Right lobe of liver (tissue), 6 donors: ENCODE measurements around the gene NOS3. TPM values are rescaled to one million over a fixed set of nuclear protein-coding genes. Genes with fewer than 3 reads are reported as not detected.

Source experiments
- ATAC-seq, 4 donors: fragments of 200-7000 bp; cut with Tn5 transposase; one replicate each; pipeline ENCODE4 v1.9.1; 2020; ENCODE audit warnings: mild to moderate bottlenecking in 4 of 4, moderate library complexity in 4 of 4
- DNase-seq, 3 donors: peaks; one replicate each; pipeline ENCODE4 v3.0.0-alpha.2; 2020
- H3K27ac ChIP-seq, 3 donors: fragments of 200-600 bp; one replicate each; pipeline ENCODE4 v1.8.0; 2022
- H3K27me3 ChIP-seq, 2 donors: fragments of 200-600 bp; one replicate each; pipeline ENCODE4 v1.8.0; 2022
- H3K36me3 ChIP-seq, 4 donors: fragments of 200-600 bp; sonication (generic) in 1 of 4; one replicate each; pipeline versions ENCODE4 v1.5.1 to v1.8.0; 2017 to 2022; ENCODE audit warnings: control low read depth in 1 of 4
- H3K4me1 ChIP-seq, 4 donors: fragments of 200-600 bp; sonication (generic) in 1 of 4; one replicate each; pipeline versions ENCODE4 v1.5.1 to v1.8.0; 2017 to 2022; ENCODE audit warnings: control low read depth in 1 of 4
- H3K4me3 ChIP-seq, 3 donors: fragments of 200-600 bp; one replicate each; pipeline ENCODE4 v1.8.0; 2022
- H3K9me3 ChIP-seq, 4 donors: fragments of 200-600 bp; sonication (generic) in 1 of 4; one replicate each; pipeline versions ENCODE4 v1.5.1 to v1.8.0; 2017 to 2022; ENCODE audit warnings: control low read depth in 1 of 4
- POLR2A ChIP-seq: fragments of 450-650 bp; IDR thresholded peaks from one replicate; pipeline ENCODE4 v1.6.1; 2017; ENCODE audit warnings: antibody characterized with exemption, mild to moderate bottlenecking
- WGBS: methylation state at CpG from one replicate; pipeline ENCODE4 v1.1.6; 2018; ENCODE audit warnings: low coverage, low lambda C conversion rate; ENCODE audit not compliant: insufficient coverage; ENCODE audit errors: missing lambda C conversion rate; 5-methylcytosine and 5-hydroxymethylcytosine counted together
- intact Hi-C, 2 donors: fragments of 100-400 bp; cut with DNase I; formaldehyde crosslinking; loops; one replicate each; pipeline versions ENCODE4 v1.11.2 to v1.14.1; 2022
- total RNA-seq, 6 experiments: library from RNA; depleted of rRNA in 2 of 6; stranded (reverse); fragments of >200 nt in 2 of 6; fragmentation: NEBNext Ultra II Directional in 3 of 6; extraction: Animal tissue kit (Norgen Biotek cat#: 25700) in 3 of 6; gene quantifications; one replicate each; pipeline versions ENCODE4 v1.1.0 to v1.2.4, GENCODE V29; 2016 to 2023
- TF ChIP-seq, protein P1 (sequence below), 4 donors: fragments of 200-600 bp in 3 of 4; fragments of 450-650 bp in 1 of 4; IDR thresholded peaks; one replicate each; pipeline versions ENCODE4 v1.5.1 to v1.8.0; 2016 to 2022; ENCODE audit warnings: antibody characterized with exemption in 4 of 4, mild to moderate bottlenecking in 2 of 4
- donor health status: DM: no; HTN: yes; CAD: no.
- donor health status: DM: no; HTN: no; CAD: no.
- donor health status: DM: no; HTN: no; CAD: no.
- donor health status: DM: no; HTN: yes; CAD: no.
- donor health status: DM: no; HTN: yes; CAD: no.

NOS3 gene
- total RNA-seq, 6 experiments from 2014 or later, result 2.4 to 9.2 (median 5.0) TPM

DNA sequence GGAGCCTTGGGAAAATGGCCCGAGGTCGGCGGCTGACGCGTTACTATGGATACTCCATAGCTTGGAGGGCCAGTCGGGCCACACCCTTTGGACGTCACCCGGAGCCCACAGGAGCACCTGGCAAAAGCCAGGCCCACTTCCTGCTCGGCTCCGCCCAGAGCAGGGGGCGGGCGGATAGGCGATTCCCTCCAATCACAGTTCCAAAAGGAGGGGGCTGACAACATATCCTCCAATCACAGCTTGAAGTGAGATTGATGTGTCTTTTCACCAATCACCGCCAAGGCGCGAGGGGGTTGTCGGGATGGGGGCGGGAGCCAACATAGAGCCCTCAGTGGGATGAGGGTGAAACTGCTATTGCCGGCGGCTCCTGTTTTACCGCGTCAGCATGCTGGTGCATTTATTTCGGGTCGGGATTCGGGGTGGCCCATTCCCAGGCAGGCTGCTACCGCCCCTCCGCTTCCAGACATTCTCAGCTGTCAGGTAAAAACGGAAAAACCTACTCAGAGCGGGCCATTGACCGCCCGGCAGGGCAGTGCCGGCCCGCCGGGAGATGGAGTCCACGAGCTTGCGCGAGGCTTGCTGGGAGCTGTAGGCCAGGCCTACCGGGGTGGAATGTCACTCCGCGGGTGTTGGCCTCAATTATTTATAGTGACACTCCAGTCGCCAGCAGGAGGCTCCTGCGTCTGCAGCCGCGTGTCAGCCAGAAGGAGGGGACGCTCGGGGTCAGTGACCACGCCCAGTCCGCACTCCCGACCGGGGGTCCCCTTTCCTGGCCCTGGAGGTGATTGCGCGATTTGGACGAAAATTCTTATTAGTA is 37.5 kb downstream of the NOS3 start, which contains the start of gene ABCB8:
ABCB8 (plus strand) TSS at position 320 of the 817 bp plus-strand sequence; CDS start at position 386, 66 bp downstream.
- Histone ChIP-seq H3K27ac (peak within 1 kb of the TSS in 2 of 3 donors; percentile 46 to 73), H3K9me3 (no peaks in the 10 kb centered on the region), H3K4me1 (no peaks in the 10 kb centered on the region), H3K4me3 (peak within 1 kb of the TSS; percentile 81 to 94 (median 85)), H3K36me3 (no peaks in the 10 kb centered on the region), H3K27me3 (no peaks in the 10 kb centered on the region)
- peak; percentile 94 to 97 (median 96) for ATAC-seq
- TF ChIP-seq POLR2A, result peak; percentile 62
- TF ChIP-seq, protein P1, sequence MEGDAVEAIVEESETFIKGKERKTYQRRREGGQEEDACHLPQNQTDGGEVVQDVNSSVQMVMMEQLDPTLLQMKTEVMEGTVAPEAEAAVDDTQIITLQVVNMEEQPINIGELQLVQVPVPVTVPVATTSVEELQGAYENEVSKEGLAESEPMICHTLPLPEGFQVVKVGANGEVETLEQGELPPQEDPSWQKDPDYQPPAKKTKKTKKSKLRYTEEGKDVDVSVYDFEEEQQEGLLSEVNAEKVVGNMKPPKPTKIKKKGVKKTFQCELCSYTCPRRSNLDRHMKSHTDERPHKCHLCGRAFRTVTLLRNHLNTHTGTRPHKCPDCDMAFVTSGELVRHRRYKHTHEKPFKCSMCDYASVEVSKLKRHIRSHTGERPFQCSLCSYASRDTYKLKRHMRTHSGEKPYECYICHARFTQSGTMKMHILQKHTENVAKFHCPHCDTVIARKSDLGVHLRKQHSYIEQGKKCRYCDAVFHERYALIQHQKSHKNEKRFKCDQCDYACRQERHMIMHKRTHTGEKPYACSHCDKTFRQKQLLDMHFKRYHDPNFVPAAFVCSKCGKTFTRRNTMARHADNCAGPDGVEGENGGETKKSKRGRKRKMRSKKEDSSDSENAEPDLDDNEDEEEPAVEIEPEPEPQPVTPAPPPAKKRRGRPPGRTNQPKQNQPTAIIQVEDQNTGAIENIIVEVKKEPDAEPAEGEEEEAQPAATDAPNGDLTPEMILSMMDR (IDR thresholded peaks at IDR 0.05), result peak; percentile 56 to 66 (median 62)
- intact Hi-C loops, result no loop called here
- DNase-seq, result peak; percentile 96 to 98 (median 98)
- under 1% methylated on average over 30 of the region's 53 CpGs for WGBS

DNA sequence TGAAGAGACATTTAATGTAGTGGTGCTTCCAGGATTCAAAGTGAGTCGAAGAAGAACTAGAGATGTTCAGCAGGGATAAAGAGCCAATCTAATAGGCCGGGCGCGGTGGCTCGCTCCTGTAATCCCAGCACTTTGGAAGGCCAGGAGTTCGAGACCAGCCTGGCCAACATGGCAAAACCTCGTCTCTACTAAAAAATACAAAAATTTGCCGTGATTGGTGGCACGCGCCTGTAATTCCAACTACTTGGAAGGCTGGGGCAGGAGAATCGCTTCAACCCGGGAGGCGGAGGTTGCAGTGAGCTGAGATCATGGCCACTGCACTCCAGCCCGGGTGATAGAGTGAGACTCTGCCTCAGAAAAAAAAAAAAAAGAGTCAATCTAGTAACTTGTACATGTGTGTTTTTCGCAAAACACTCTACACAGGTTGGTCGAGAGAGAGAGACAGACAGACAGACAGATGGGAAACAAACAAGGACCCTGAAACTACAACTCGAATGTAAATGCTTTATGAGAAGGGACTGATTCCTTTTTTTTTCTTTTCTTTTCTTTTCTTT is 38.2 kb downstream of the NOS3 start:
- WGBS, result 60% methylated on average over 16 of the region's 17 CpGs
- no peaks in the 10 kb centered on the region for H3K9me3 ChIP-seq
- TF ChIP-seq, protein P1 (IDR thresholded peaks at IDR 0.05), result no peak
- TF ChIP-seq POLR2A, result no peak
- intact Hi-C loops, result no loop called here
- no peaks in the 10 kb centered on the region for H3K27me3 ChIP-seq
- H3K4me1 ChIP-seq, result no peaks in the 10 kb centered on the region
- DNase-seq (no peak), ATAC-seq (no peak)
- no peaks in the 10 kb centered on the region for H3K36me3 ChIP-seq
- peak overlapping the region; percentile 81 to 94 (median 85) for H3K4me3 ChIP-seq
- peak overlapping the region in 2 of 3 donors; percentile 46 to 73 for H3K27ac ChIP-seq

DNA sequence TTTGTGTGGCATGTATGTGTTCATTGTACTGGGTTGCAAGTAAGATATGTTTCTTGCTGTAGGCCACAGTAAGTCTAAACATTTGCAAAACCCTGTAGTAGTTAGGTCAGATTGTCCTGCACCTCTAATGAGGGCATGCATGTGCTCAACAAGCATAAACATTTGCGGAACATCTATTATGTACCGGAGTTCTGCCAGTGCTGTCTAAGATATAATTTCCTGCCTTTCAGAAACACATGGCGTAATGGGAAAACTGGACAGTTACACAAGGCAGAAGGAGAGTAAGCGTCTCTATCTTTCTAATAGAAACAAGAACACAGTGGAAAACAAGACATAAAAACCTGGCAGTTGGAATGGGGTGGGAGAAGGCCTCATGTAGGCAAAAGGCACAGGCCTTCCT is 40.2 kb downstream of the NOS3 start:
- no peak for TF ChIP-seq POLR2A
- TF ChIP-seq, protein P1 (IDR thresholded peaks at IDR 0.05), result no peak
- no peaks in the 10 kb centered on the region for H3K9me3 ChIP-seq
- H3K36me3 ChIP-seq, result peaks cover 0 to 7% (median 3%) of the 10 kb centered on the region in 4 donors
- H3K27me3 ChIP-seq, result no peaks in the 10 kb centered on the region
- 94% methylated on average over 4 of the region's 4 CpGs for whole genome bisulfite sequencing
- H3K4me3 ChIP-seq, result no peak overlapping the region
- intact Hi-C loops, result loop anchor here in 1 of 2 donors (5.0 kb wide), 1 partner anchor 81 kb away; no protein-coding TSS in a partner anchor
- no peak overlapping the region for H3K27ac ChIP-seq
- ATAC-seq (no peak), DNase-seq (no peak)
- H3K4me1 ChIP-seq, result no peaks in the 10 kb centered on the region

DNA sequence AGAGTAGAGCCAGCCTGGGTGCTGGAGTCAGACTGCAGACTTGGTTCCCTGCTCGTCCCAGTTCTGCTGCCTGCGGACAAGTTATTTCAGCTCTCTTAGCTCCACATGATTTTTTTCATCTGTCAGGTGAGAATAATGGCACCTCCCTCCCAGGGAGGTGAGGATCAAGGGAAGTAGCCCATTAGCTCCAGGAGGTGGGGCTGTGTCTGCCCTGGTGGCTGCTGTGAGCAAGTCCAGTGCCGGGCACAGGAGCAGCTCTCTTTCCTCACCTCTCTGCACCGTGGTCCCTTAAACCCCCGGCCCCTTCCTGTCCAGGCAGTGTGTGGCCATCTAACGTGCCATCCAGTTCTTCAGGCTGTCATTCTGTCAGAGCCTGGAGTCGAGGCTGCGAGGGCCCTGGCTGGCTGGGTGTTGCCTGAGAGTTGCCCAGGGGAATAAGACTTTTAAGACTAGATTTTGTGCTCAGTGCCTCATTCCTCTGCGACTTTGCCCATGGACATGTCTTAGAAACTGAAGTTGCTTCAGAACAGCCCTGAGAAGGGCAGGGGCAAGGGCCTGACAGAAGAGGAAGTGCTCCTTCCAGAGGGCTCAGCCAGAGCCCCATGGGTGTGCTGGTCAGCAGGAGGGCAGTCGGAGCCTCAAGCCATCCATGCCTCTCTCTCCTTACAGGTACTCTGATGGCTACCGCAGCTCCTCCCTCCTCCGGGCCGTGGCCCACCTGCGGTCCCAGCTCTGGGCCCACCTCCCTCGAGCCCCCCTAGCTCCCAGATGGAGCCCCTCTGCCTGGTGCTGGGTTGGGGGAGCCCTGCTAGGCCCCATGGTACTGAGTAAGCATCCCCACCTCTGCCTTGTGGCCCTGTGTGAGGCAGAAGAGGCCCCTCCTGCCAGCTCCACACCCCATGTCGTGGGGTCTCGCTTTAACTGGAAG is 42.4 kb downstream of the NOS3 start:
- 89% methylated on average over 3 of the region's 17 CpGs for WGBS
- no peak for TF ChIP-seq POLR2A
- TF ChIP-seq, protein P1 (IDR thresholded peaks at IDR 0.05), result no peak
- H3K36me3 ChIP-seq, result peaks cover 0 to 7% (median 3%) of the 10 kb centered on the region in 4 donors
- ATAC-seq (no peak), DNase-seq (no peak)
- no peaks in the 10 kb centered on the region for H3K4me1 ChIP-seq
- no peak overlapping the region for H3K4me3 ChIP-seq
- no peak overlapping the region for H3K27ac ChIP-seq
- no peaks in the 10 kb centered on the region for H3K27me3 ChIP-seq
- H3K9me3 ChIP-seq, result no peaks in the 10 kb centered on the region
- intact Hi-C loops, result loop anchor here in 1 of 2 donors (5.0 kb wide), 1 partner anchor 79 kb away; no protein-coding TSS in a partner anchor
